Measurements from ENCODE around the gene UBL3. TPM values are rescaled to one million over a fixed set of nuclear protein-coding genes. Genes with fewer than 3 reads are reported as not detected.

UBL3 gene
- total RNA-seq, 1 donor from 2014 or later: 23.6 TPM

- no peak for TF ChIP-seq CTCF (IDR thresholded peaks at IDR 0.05; ENCODE audit: unreplicated experiment)
- H3K9me3 Mint-ChIP-seq: no peaks in the 10 kb centered on the region
- peaks cover 11% of the 10 kb centered on the region for H3K4me1 Mint-ChIP-seq
- no peaks in the 10 kb centered on the region for H3K36me3 Mint-ChIP-seq
- H3K4me3 Mint-ChIP-seq: no peak overlapping the region
- H3K27ac Mint-ChIP-seq: no peak overlapping the region
- no peak for DNase-seq (ENCODE audit: low spot score in 2 of 2, unreplicated experiment in 2 of 2)
- peaks cover 9% of the 10 kb centered on the region for H3K27me3 Mint-ChIP-seq (ENCODE audit: low read depth)
Observed at GRCh38 chr13:29746148-29746677, 104.2 kb downstream of the UBL3 start.

DNA sequence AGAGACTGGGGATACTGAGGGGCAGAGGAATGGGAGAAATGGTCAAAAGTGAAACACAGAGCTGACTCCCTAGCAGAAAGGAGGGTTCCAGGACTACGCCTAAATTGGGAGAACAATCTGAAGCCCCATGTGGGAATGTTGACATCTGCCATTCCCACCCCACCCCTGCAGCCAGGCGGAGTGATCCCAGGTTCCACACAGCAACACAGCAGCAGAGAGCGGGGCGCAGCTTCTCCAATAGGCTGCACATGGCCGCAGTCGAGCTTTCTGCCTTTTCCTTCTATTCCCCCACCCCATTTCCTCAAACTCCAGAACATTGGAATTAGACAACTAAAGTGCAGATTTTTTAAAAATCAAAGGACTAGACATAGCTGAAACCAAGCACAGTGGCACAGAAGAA lies 104.7 kb downstream of the UBL3 start:
- Mint-ChIP-seq H3K4me1 (peaks cover 11% of the 10 kb centered on the region), H3K4me3 (no peak overlapping the region), H3K36me3 (no peaks in the 10 kb centered on the region), H3K27ac (no peak overlapping the region), H3K9me3 (no peaks in the 10 kb centered on the region), H3K27me3 (ENCODE audit: low read depth) (peaks cover 9% of the 10 kb centered on the region)
- no peak for TF ChIP-seq CTCF (IDR thresholded peaks at IDR 0.05; ENCODE audit: unreplicated experiment)
- no peak for DNase-seq (ENCODE audit: low spot score in 2 of 2, unreplicated experiment in 2 of 2)

DNA sequence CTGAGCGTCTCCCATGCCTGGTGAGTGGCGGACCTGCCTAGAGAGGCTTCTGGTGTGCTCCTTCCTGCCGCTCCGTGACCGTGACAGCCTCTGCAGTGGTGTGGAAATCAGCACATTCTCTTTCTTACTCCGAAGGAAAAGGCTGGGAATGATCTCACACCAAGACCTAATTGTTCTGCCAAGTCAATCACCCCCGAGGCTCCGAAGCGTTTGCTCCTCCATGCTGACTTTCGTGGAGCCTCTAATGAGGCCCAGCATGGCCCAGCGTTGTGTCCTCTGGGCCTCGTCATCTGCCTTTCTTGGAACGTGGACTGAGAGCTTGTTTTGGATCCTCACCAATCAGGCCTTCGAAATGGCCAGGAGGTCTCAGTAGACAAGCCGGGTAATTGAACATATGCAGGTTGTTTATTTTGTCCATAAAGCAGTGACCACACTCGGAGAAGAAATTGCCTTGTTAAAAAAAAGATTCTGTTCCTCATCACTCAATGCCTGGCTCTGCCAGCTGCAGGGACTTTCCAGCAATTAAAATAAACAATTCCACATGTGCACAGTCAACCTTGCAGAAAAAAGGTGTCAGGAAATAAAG lies 107.1 kb downstream of the UBL3 start:
- no peak for TF ChIP-seq CTCF (IDR thresholded peaks at IDR 0.05; ENCODE audit: unreplicated experiment)
- H3K4me1 Mint-ChIP-seq: peaks cover 11% of the 10 kb centered on the region
- peaks cover 9% of the 10 kb centered on the region for H3K27me3 Mint-ChIP-seq (ENCODE audit: low read depth)
- no peak for DNase-seq (ENCODE audit: low spot score in 2 of 2, unreplicated experiment in 2 of 2)
- no peaks in the 10 kb centered on the region for H3K9me3 Mint-ChIP-seq
- no peak overlapping the region for H3K4me3 Mint-ChIP-seq
- no peaks in the 10 kb centered on the region for H3K36me3 Mint-ChIP-seq
- no peak overlapping the region for H3K27ac Mint-ChIP-seq

DNA sequence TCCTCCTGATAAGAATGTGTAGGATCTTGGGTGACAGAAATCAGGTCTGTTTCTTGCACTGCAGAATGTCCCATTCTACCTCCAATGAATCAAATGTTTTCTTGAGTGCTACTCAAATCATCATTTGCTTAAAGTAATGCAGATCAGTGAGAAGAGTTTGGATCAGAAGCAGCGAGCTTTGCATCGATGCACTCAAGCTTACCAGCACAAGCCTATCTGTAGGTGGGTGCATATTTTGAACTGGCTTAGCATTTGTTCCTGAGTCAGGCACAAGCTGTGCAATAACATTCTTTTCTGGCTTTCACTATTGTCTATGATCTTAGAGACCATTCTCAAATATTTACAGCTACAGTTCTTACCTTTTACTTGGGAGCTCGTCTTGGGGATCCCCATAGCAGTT lies 109.5 kb downstream of the UBL3 start:
- Mint-ChIP-seq H3K9me3 (no peaks in the 10 kb centered on the region), H3K4me1 (peaks cover 11% of the 10 kb centered on the region), H3K27me3 (ENCODE audit: low read depth) (peaks cover 9% of the 10 kb centered on the region), H3K4me3 (no peak overlapping the region), H3K27ac (no peak overlapping the region), H3K36me3 (no peaks in the 10 kb centered on the region)
- no peak for TF ChIP-seq CTCF (IDR thresholded peaks at IDR 0.05; ENCODE audit: unreplicated experiment)
- no peak for DNase-seq (ENCODE audit: low spot score in 2 of 2, unreplicated experiment in 2 of 2)

GRCh38 chr13:29737061-29737460 lies 113.4 kb downstream of the UBL3 start:
- Mint-ChIP-seq H3K27me3 (ENCODE audit: low read depth) (peaks cover 13% of the 10 kb centered on the region), H3K9me3 (no peaks in the 10 kb centered on the region), H3K4me1 (peaks cover 3% of the 10 kb centered on the region), H3K4me3 (no peak overlapping the region), H3K27ac (no peak overlapping the region), H3K36me3 (no peaks in the 10 kb centered on the region)
- no peak for TF ChIP-seq CTCF (IDR thresholded peaks at IDR 0.05; ENCODE audit: unreplicated experiment)
- DNase-seq (ENCODE audit: low spot score in 2 of 2, unreplicated experiment in 2 of 2): no peak
